ENCODE results near the gene TCERG1L.

- TF ChIP-seq EZH2phosphoT487 (IDR thresholded peaks at IDR 0.05; ENCODE audit: low read depth, severe bottlenecking, unreplicated experiment) (no peak), CTCF (IDR thresholded peaks at IDR 0.05; ENCODE audit: poor library complexity) (no peak), EZH2 (IDR thresholded peaks at IDR 0.05; ENCODE audit: borderline replicate concordance) (no peak)
These were observed 53.3 kb downstream of the TCERG1L start for GRCh38 chr10:131258256-131258655.
